ENCODE data around the gene SORL1.

Gene SORL1

GRCh38 chr11:121451178-121451985 lies 732 bp upstream of the SORL1 start:
- DNase-seq (ENCODE audit: low spot score): no peak

GRCh38 chr11:121452609-121453150 lies 566 bp downstream of the SORL1 start, which contains the start of gene SORL1-AS1:
Gene SORL1-AS1 (minus strand): TSS chr11:121452967.
- no peak for DNase-seq (ENCODE audit: low spot score)

DNA sequence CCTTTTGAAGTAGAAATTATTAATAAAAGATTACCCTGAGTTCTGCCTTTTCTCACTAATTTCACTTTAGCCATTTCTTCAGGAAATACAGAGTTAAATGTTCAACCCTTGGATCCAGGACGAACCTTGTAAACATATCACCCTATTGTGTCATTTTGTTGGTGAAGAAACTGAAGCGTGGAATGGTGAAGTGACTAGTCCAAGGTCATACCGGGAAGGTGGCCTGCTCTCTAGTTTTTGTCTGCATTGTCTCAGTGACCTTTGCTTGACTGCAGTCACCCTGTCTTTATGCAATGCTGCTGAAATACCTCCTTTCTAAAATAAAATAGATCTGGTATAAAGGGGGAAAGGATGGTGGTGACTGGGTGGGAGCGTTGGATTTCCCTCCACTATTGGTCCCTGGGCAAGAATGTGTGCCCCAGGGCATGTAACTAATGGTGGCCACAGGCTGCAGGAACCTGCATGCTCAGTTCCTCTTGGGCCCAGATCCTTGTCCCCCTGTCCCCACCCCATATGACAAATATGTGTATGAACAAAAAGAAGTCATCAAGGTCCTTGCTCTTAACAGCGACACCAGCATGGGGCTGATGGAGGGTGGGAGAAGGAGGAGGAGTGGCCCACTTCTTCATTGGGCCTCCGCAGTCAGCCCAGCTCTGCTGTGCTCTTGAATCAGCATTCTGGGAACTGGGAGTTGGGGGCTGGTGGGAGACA lies 1.6 kb downstream of the SORL1 start:
- DNase-seq (ENCODE audit: low spot score): no peak

GRCh38 chr11:121455115-121455514 lies 3.0 kb downstream of the SORL1 start:
- no peak for DNase-seq (ENCODE audit: low spot score)

GRCh38 chr11:121456151-121456550 lies 4.0 kb downstream of the SORL1 start:
- no peak for DNase-seq (ENCODE audit: low spot score)

GRCh38 chr11:121456816-121457431 lies 4.8 kb downstream of the SORL1 start:
- no peak for DNase-seq (ENCODE audit: low spot score)

DNA sequence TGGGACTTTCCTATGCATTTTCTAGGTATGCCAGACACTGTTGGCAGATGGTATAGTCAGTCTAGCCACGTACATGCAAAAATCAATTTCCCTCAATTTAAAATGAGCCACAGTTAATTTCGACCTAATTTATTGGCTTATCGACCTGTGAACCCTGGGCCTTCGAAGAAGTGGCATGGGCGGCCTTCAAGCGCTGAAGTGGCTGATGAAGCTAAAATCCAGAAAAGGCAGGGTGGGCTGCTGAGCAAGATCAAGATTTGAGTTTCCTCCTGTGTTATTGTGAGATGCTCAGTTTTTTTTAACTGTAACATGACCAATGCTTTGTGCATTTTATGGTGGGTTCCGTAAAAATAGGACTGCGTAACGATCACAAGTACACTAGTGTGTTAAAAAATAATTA lies 6.4 kb downstream of the SORL1 start:
- no peak for DNase-seq (ENCODE audit: low spot score)

DNA sequence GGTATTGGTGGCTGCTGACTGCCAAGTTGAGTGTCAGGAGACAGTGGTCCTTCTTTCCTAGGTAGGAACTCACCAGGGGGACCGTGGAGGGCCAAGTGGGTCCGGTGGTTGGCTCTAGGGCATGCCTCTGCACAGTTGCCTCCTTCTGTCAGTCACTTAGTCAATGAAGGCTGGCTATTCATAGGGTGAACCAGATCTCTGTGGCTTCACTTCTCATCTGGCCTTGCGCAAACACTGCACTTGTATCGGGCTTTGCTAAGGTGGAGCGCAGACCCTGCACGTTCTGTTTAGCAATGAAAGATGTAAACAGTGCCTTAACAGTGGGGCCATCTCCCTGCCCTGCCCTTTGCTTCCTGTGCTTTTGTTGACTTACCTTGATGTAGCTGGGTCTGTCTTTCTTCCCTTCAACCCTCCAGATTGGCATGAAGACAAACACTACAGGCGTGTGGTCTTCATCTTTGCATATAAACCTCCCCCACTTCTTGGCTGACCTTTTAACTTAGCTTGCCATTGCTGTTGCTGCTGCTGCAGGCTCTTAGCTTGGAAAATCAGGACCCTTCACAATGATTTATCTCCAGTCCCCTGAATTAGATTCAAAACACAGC lies 7.4 kb downstream of the SORL1 start:
- no peak for DNase-seq (ENCODE audit: low spot score)

DNA sequence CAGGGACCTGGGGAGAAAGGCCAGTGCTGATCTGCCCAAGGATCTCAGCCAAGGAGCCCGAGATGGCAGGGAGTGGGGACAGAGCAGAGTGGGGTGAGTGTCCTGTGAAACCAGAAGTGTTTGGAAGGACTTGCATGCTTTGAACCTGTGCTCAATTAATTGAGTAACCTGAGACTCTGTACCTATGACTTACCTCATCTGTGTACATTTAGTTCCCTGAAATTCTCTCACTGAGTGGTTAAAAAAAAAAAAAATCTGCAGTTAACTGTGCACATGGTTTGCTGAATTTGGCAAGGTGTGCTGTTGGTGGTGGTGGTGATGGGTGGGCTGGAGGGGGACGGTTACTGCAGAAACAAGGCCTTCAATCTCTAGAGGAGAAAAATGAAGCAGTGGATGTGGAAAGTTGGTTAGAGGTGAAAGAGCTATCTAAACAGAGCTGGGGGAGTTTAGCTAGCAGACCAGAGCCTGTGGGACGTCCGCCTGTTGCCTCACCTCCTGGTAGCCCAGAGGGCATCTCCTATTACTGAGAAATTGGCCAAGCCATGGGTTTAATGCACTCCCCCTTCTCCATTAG lies 8.9 kb downstream of the SORL1 start:
- no peak for DNase-seq (ENCODE audit: low spot score)

DNA sequence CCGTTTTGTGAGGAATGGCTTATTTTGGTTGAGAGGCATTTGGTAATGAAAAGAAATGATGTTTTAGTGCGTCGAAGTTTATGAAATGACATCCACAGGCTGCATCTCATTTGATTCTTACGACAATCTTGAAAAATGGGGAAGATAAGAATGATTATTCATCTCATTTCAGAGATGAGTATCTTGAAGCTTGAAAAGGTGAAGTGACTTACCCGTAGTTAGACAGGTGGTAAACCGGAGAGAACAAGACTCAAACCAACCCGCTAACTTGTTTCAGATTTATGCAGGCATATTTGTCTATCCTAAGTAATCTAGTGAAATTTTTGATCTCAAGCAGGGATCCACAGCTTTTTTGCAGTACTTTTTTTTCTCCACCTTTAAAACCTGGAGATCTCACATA lies 9.7 kb downstream of the SORL1 start:
- no peak for DNase-seq (ENCODE audit: low spot score)

DNA sequence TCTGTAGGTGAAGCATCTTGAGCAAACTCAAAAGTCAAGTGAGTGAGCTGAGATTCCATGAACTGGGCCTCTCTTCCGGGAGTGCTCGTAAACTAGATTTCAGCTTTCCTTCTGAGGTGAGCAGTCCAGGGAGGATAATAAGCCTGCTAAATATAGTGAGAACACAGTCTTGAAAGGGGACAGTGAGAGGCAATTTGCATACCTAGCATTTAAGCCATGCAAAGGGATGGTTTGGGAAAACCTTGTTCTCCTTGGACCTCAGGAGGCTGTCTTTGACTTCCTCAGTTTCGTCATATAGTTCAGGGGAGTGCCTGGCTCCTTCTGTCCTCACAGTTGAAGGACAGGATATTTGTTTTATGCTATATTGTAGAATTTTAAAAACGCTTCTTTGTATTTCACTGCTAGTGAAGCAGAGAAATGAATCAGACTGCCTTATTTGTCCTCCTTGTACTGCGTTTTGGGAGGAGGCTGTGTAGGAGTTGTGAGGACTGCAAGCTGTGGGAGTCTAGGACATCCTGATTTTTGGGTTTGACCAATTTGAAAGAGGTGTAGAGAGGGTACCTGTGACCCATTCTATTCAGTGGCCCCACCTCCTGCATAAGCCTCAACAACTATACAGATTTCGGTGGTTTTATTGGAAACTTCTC lies 11.7 kb downstream of the SORL1 start:
- no peak for DNase-seq (ENCODE audit: low spot score)

DNA sequence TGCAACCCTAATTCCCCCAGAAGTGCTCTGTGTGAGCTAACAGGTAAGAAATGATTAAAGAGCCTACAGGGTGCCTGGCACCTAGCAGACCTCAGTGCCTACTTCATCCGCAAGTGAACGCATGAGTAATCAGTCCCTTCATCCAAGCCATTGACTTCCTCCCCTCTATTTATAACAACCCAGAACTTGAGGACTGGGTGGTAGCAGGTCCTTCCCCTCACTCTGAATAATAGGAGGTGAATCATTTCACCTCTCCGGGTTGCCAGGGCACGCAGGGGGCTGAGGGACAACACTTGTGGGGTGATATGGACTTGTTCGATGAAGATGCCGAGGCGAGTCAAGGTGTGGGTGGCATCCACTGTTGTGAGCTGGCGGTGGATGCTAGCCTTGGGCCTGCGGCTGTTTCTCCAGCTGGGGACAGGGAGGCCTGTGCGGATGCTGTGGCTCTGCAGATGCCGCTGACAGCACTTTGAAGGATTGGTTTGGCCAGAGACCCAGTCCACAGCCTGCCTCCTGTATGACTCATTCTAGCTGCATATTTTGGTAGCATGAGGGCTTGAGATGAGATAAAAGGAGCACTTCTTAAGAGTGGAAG lies 12.3 kb downstream of the SORL1 start:
- peak; percentile 40 for DNase-seq (ENCODE audit: low spot score)

GRCh38 chr11:121465709-121466062 lies 13.6 kb downstream of the SORL1 start:
- DNase-seq (ENCODE audit: low spot score): no peak

- peak; percentile 79 for DNase-seq (ENCODE audit: low spot score)
Observed at GRCh38 chr11:121466063-121466794, 14.1 kb downstream of the SORL1 start.

GRCh38 chr11:121467471-121467870 lies 15.4 kb downstream of the SORL1 start:
- no peak for DNase-seq (ENCODE audit: low spot score)

DNA sequence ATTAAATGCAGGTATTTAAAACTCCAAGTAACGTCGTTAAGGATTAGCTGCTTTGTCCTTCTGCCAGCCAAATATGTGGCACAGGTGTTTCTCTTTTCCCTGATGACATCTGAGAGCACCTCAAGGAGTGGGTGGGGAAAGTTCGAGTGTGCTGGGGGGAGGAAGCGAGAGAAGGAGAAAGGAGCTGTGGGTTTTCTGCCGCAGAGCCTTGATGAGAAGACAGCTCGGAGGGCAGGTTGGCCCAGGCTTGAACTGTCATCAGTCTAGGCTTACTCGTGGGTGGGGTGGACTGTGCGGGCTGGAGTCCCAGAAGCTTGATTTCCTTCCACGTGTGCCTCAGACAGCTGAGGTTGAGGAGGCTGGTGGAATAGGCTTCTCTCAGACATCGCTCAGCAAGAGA lies 15.9 kb downstream of the SORL1 start:
- DNase-seq (ENCODE audit: low spot score): no peak

- DNase-seq (ENCODE audit: low spot score): no peak
Observed at GRCh38 chr11:121469910-121470309, 17.8 kb downstream of the SORL1 start.

DNA sequence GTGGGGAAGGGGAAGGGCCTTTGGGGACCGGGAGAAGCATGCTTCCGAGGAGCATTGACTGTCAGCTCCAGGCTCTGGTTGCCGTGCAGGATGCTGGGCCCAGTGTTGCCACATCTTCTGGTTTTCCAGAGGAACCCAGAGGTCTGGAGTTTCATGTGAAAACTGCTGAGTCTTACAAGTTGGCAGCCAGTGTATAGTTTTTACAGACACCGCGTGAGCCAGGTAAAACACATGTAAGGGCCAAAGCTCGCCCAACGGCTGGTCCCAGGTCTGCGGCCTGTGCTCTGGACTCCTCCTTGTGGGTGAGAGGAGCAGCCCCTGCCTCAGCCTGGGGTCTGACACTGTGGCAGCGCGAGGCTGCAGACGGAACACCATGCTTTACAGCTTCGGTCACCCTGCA lies 19.1 kb downstream of the SORL1 start:
- no peak for DNase-seq (ENCODE audit: low spot score)

- no peak for DNase-seq (ENCODE audit: low spot score)
Observed at GRCh38 chr11:121472312-121472711, 20.2 kb downstream of the SORL1 start.

- DNase-seq (ENCODE audit: low spot score): peak; percentile 71
Observed at GRCh38 chr11:121473064-121473777, 21.1 kb downstream of the SORL1 start.
